ENCODE measurements around the gene PRCD.
A peak's percentile ranks its signal among the peaks of the same experiment; 100 is the strongest.
"Not testable (repeated sequence)": the region's sequence is repeated elsewhere in the genome, so short reads cannot be mapped to it uniquely, and the experiment has no call there.

The PRCD gene

GRCh38 chr17:76527430-76528111, 12.3 kb upstream of the PRCD start:
- DNase-seq (ENCODE audit: low read depth), result no peak

GRCh38 chr17:76528156-76528527, 11.7 kb upstream of the PRCD start:
- DNase-seq (ENCODE audit: low read depth), result no peak

GRCh38 chr17:76528528-76529223, 11.2 kb upstream of the PRCD start:
- peak; percentile 30 for DNase-seq (ENCODE audit: low read depth)

GRCh38 chr17:76529224-76530094, 10.4 kb upstream of the PRCD start:
- DNase-seq (ENCODE audit: low read depth), result peak; percentile 95

GRCh38 chr17:76530095-76530723, 9.6 kb upstream of the PRCD start:
- peak; percentile 83 for DNase-seq (ENCODE audit: low read depth)

- DNase-seq (ENCODE audit: low read depth), result no peak
Observed at GRCh38 chr17:76530811-76531485, 8.9 kb upstream of the PRCD start.

- no peak for DNase-seq (ENCODE audit: low read depth)
Observed at GRCh38 chr17:76531486-76532038, 8.3 kb upstream of the PRCD start.

- DNase-seq (ENCODE audit: low read depth), result no peak
Observed at GRCh38 chr17:76532072-76532651, 7.7 kb upstream of the PRCD start.

GRCh38 chr17:76533640-76534359, 6.0 kb upstream of the PRCD start:
- DNase-seq (ENCODE audit: low read depth), result not testable (repeated sequence)

- no peak for DNase-seq (ENCODE audit: low read depth)
Observed at GRCh38 chr17:76534831-76535732, 4.8 kb upstream of the PRCD start.

GRCh38 chr17:76535788-76536510, 3.9 kb upstream of the PRCD start:
- DNase-seq (ENCODE audit: low read depth), result no peak

- DNase-seq (ENCODE audit: low read depth), result no peak
Observed at GRCh38 chr17:76536511-76537287, 3.1 kb upstream of the PRCD start.

- DNase-seq (ENCODE audit: low read depth), result no peak
Observed at GRCh38 chr17:76537288-76537577, 2.6 kb upstream of the PRCD start.

GRCh38 chr17:76537578-76538280, 2.1 kb upstream of the PRCD start, which contains the start of gene CYGB:
Gene CYGB, minus strand, starts transcription at chr17:76537709. Its CDS starts 167 bp downstream, at chr17:76537542.
- DNase-seq (ENCODE audit: low read depth), result no peak

- no peak for DNase-seq (ENCODE audit: low read depth)
Observed at GRCh38 chr17:76538281-76538931, 1.4 kb upstream of the PRCD start.

GRCh38 chr17:76538941-76539570, 788 bp upstream of the PRCD start:
- no peak for DNase-seq (ENCODE audit: low read depth)
